Fibroblast of villous mesenchyme (primary cell): ENCODE data around the gene HNRNPF. TPM values are rescaled to one million over a fixed set of nuclear protein-coding genes. Genes with fewer than 3 reads are reported as not detected.

Source experiments
- DNase-seq: peaks from one replicate; pipeline ENCODE4 v3.0.0-alpha.2; 2010; ENCODE audit warnings: low read depth
- H3K4me3 ChIP-seq: 2 replicates; pipeline ENCODE4 v1.5.1; 2011; ENCODE audit warnings: low read depth, mild to moderate bottlenecking, low read length
- total RNA-seq: library from RNA; depleted of rRNA; stranded (reverse); fragments of >200 nt; gene quantifications from 2 replicates; pipeline ENCODE4 v1.2.3, GENCODE V29; 2012
- TF ChIP-seq, protein P1 (sequence below): IDR thresholded peaks from 2 replicates; pipeline ENCODE4 v1.5.1; 2012; ENCODE audit warnings: low read depth, mild to moderate bottlenecking, low read length; ENCODE audit not compliant: insufficient read depth

The HNRNPF gene
- total RNA-seq, 1 donor: 203 TPM

DNA sequence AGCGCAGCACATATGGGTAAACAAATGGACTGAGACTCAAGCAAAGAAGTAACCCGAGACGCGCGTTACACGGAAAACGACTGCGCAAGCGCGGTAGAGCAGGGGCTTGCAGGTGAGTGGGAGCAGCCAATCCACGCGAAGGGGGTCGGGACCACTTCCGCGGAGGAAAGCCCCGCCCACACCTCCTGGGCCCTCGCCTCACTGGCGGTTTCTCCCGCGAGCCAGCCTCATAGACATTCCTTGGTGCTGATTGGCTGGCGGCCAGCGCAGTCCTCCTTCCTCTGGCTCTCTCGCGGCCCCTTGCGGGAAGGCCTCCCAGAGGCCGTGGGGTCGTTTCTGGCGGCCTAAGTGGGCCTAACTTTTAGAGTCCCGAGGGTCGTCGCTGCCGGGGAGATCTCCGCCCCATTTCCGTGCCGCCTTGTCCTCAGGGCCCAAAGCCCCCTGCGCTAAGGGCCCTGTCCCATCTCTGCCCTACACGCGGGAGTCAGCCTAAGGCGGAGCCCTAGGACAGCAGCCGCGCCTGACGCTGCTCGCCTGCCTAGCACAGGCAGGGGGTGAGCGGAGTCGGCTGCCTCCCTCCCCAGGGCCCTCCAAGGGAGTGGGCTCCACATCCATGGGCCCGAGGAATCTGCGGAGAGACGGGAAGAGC is 46.7 kb downstream of the HNRNPF start:
- TF ChIP-seq, protein P1, sequence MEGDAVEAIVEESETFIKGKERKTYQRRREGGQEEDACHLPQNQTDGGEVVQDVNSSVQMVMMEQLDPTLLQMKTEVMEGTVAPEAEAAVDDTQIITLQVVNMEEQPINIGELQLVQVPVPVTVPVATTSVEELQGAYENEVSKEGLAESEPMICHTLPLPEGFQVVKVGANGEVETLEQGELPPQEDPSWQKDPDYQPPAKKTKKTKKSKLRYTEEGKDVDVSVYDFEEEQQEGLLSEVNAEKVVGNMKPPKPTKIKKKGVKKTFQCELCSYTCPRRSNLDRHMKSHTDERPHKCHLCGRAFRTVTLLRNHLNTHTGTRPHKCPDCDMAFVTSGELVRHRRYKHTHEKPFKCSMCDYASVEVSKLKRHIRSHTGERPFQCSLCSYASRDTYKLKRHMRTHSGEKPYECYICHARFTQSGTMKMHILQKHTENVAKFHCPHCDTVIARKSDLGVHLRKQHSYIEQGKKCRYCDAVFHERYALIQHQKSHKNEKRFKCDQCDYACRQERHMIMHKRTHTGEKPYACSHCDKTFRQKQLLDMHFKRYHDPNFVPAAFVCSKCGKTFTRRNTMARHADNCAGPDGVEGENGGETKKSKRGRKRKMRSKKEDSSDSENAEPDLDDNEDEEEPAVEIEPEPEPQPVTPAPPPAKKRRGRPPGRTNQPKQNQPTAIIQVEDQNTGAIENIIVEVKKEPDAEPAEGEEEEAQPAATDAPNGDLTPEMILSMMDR: peak; percentile 46
- H3K4me3 ChIP-seq: peak overlapping the region; percentile 65
- DNase-seq: peak; percentile 87

DNA sequence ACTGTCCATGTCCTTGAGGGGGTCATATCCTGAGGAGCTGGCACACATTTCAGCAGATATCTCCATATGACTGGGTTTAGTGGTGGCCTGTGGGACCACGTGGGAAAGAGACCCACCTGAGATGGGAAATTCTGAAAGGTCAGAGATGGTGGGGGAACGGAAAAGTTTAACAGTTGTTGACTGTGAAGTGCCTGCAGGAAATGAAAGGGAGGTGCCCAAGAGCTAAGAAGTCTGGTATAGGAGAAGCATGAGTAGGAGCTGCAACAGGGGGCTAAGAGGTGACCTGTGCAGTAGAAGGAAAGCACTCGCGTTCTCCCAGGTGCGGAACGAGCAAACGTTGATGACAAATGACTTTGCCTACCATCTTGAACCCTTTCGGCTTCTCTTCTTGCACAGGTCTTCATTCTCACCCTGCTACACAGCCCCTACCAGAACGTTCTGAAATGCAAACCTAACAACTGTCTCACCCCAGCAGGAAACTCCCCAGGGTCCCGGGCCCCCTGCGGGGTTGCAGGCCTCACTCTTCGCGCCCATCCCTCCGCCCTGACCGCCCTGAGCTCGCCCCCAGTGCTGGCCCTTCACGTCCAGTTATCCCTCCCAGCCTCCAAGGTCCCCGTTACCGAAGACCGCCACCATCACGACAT is 47.3 kb downstream of the HNRNPF start:
- peak overlapping the region; percentile 65 for H3K4me3 ChIP-seq
- DNase-seq: no peak
- TF ChIP-seq, protein P1: no peak

DNA sequence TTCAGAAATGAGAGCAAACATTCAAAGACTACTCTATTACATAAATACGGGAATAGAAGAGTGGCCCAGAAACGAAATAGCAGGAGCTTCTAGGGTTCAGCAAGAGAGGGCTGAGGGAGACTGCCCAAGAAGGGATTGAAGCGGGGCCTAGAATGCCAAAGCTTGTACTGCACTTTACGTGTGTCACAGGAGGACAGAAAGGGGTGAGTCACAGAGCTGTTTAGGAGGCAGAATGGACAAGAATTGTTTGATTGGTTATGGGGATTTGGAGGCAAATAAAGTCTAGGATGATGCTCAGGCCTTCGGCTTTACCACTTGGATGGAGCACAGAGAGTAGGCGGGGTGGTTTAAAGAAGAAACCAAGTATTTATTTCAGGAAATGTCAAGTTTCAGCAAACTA is 48.9 kb downstream of the HNRNPF start:
- TF ChIP-seq, protein P1: no peak
- DNase-seq: no peak
- H3K4me3 ChIP-seq: no peak overlapping the region

DNA sequence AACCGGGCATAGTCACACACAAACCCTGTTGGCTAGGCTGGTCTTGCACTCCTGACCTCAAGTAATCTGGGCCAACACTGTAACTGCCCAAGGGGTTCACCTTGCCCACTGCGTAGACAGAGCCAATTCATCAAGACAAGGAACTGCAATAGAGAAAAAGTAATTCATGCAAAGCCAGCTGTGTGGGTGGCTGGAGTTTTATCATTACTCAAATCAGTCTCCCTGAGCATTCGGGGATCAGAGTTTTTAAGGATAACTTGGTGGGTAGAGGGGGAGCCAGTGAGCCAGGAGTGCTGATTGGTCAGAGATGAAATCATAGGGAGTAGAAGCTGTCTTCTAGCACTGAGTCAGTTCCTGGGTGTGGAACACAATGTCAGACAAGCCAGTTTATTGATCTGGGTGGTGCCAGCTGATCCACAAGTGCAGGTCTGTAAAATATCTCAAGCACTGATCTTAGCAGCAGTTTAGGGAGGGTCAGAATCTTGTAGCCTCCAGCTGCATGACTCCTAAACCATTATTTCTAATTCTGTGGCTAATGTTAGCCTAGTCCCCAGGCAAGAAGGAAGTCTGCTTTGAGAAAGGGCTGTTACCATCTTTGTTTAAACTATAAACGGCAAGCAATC is 53.1 kb downstream of the HNRNPF start:
- H3K4me3 ChIP-seq: no peak overlapping the region
- TF ChIP-seq, protein P1: no peak
- DNase-seq: peak; percentile 34

DNA sequence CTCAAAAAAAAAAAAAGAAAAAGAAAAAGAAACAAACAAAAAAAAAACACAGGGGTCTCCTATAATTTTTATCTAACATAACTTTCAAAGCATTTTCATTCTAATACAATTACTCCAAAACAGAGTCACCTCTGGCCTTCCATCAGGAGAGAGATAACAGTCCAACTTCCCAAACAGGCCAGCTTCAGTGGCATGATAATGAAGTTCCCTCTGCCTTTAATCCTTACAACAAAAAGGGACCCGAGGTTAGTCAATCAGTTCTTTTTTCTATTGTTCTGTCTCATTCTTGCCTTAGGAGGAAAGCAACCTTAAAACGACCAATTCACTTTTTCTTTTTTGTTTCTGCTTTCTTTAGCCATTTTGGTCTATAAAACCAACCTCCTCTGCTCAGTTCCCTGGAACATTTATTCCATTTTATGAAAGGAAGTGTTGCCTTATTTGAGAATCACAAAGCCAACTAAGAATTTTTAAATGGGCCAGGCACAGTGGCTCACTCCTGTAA is 54.1 kb downstream of the HNRNPF start:
- DNase-seq: no peak
- H3K4me3 ChIP-seq: no peak overlapping the region
- TF ChIP-seq, protein P1: no peak

DNA sequence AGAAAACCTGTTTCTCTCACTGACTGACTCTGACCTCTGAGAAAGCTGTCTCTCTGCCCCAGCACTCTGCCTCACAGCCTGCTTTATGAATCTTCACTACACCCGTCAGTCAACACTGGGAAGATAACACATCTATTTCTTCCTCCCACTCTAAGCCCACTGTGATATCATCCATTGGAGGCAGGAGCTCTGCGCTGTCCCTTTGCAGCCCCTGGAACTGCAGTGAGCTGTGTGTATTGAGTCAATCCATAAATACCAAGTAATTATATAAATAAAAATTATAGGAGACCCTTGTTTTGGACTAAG is 54.7 kb downstream of the HNRNPF start:
- H3K4me3 ChIP-seq: no peak overlapping the region
- TF ChIP-seq, protein P1: no peak
- no peak for DNase-seq
